Tibial artery (tissue), 4 donors: ENCODE data around the gene CNDP2.
A peak's percentile ranks its signal among the peaks of the same experiment; 100 is the strongest.

ENCODE experiments used
- DNase-seq, 2 donors: peaks; one replicate each; pipeline ENCODE4 v3.0.0-alpha.2; 2019
- H3K27ac ChIP-seq, 2 donors: fragments of 200-600 bp; sonication (generic) in 1 of 2; 1 replicate in 1 of 2; 2 replicates in 1 of 2; pipeline ENCODE4 v1.5.1; 2018 to 2019; ENCODE audit warnings: mild to moderate bottlenecking in 1 of 2
- H3K27me3 ChIP-seq, 2 donors: fragments of 200-600 bp; sonication (generic) in 1 of 2; one replicate each; pipeline versions ENCODE4 v1.5.1 to v1.6.0; 2016 to 2019
- H3K36me3 ChIP-seq, 3 donors: fragments of 200-600 bp; sonication (generic) in 2 of 3; one replicate each; pipeline ENCODE4 v1.5.1; 2016 to 2019; ENCODE audit warnings: mild to moderate bottlenecking in 2 of 3
- H3K4me1 ChIP-seq, 4 donors: fragments of 200-600 bp; sonication (generic) in 2 of 4; 1 replicate in 3 of 4; 2 replicates in 1 of 4; pipeline ENCODE4 v1.5.1; 2016 to 2019
- H3K4me3 ChIP-seq, 2 donors: fragments of 200-600 bp; sonication (generic) in 1 of 2; 1 replicate in 1 of 2; 2 replicates in 1 of 2; pipeline ENCODE4 v1.5.1; 2018 to 2019; ENCODE audit warnings: mild to moderate bottlenecking in 2 of 2
- H3K9me3 ChIP-seq, 3 donors: fragments of 200-600 bp; sonication (generic) in 1 of 3; one replicate each; pipeline ENCODE4 v1.5.1; 2016 to 2019
- CTCF ChIP-seq, 2 experiments: fragments of 200-600 bp in 1 of 2; fragments of 450-650 bp in 1 of 2; IDR thresholded peaks; one replicate each; pipeline ENCODE4 v1.5.1; 2017 to 2019; ENCODE audit warnings: antibody characterized with exemption in 2 of 2, mild to moderate bottlenecking in 1 of 2, moderate library complexity in 1 of 2
- intact Hi-C: fragments of 100-400 bp; cut with DNase I; formaldehyde crosslinking; loops from one replicate; pipeline ENCODE4 v1.15.0; 2023; ENCODE audit warnings: low total_unique reads

The CNDP2 gene

GRCh38 chr18:74453016-74453566 is 43.1 kb upstream of the CNDP2 start:
- no peak for DNase-seq
- H3K9me3 ChIP-seq, result no peaks in the 10 kb centered on the region
- peaks cover 0 to 18% (median 13%) of the 10 kb centered on the region in 4 donors for H3K4me1 ChIP-seq
- intact Hi-C loops, result no loop called here
- H3K27ac ChIP-seq, result no peak overlapping the region
- no peak for TF ChIP-seq CTCF (IDR thresholded peaks at IDR 0.05)
- no peaks in the 10 kb centered on the region for H3K36me3 ChIP-seq
- no peak overlapping the region for H3K4me3 ChIP-seq
- H3K27me3 ChIP-seq, result peaks cover 0 to 45% of the 10 kb centered on the region in 2 donors

- H3K4me3 ChIP-seq, result no peak overlapping the region
- H3K36me3 ChIP-seq, result no peaks in the 10 kb centered on the region
- peaks cover 0 to 18% (median 13%) of the 10 kb centered on the region in 4 donors for H3K4me1 ChIP-seq
- peaks cover 0 to 50% of the 10 kb centered on the region in 2 donors for H3K27me3 ChIP-seq
- DNase-seq, result no peak
- no peak overlapping the region for H3K27ac ChIP-seq
- H3K9me3 ChIP-seq, result no peaks in the 10 kb centered on the region
- intact Hi-C loops, result no loop called here
- TF ChIP-seq CTCF (IDR thresholded peaks at IDR 0.05), result no peak
These were observed 42.4 kb upstream of the CNDP2 start for GRCh38 chr18:74453642-74454198.

- no peak overlapping the region for H3K27ac ChIP-seq
- no peak overlapping the region for H3K4me3 ChIP-seq
- no peaks in the 10 kb centered on the region for H3K36me3 ChIP-seq
- TF ChIP-seq CTCF (IDR thresholded peaks at IDR 0.05), result no peak
- H3K27me3 ChIP-seq, result peaks cover 0 to 45% of the 10 kb centered on the region in 2 donors
- H3K9me3 ChIP-seq, result no peaks in the 10 kb centered on the region
- DNase-seq, result no peak
- peaks cover 0 to 18% (median 13%) of the 10 kb centered on the region in 4 donors for H3K4me1 ChIP-seq
- intact Hi-C loops, result no loop called here
These were observed 41.8 kb upstream of the CNDP2 start for GRCh38 chr18:74454279-74454751.

GRCh38 chr18:74455386-74455785 is 40.8 kb upstream of the CNDP2 start:
- intact Hi-C loops, result no loop called here
- Histone ChIP-seq H3K9me3 (no peaks in the 10 kb centered on the region), H3K36me3 (no peaks in the 10 kb centered on the region), H3K4me1 (peaks cover 0 to 18% (median 13%) of the 10 kb centered on the region in 4 donors), H3K4me3 (no peak overlapping the region), H3K27me3 (peaks cover 0 to 46% of the 10 kb centered on the region in 2 donors), H3K27ac (no peak overlapping the region)
- DNase-seq, result no peak
- no peak for TF ChIP-seq CTCF (IDR thresholded peaks at IDR 0.05)

GRCh38 chr18:74456017-74456348 is 40.2 kb upstream of the CNDP2 start:
- Histone ChIP-seq H3K4me3 (peak overlapping the region in 1 of 2 donors; percentile 45), H3K4me1 (peaks cover 0 to 18% (median 13%) of the 10 kb centered on the region in 4 donors), H3K27me3 (peaks cover 0 to 51% of the 10 kb centered on the region in 2 donors), H3K27ac (no peak overlapping the region), H3K9me3 (no peaks in the 10 kb centered on the region), H3K36me3 (no peaks in the 10 kb centered on the region)
- DNase-seq, result no peak
- no peak for TF ChIP-seq CTCF (IDR thresholded peaks at IDR 0.05)
- intact Hi-C loops, result no loop called here
